Caco-2 (cell line): Measurements from ENCODE around the gene TTC13. TPM values are rescaled to one million over a fixed set of nuclear protein-coding genes. Genes with fewer than 3 reads are reported as not detected.

ENCODE experiments used
- BruUV-seq: library from RNA; stranded (reverse); fragments of 400-500 nt; replicated peaks from 2 replicates; lab custom pipeline; 2021; lab: Mats Ljungman, UMichigan
- CTCF ChIA-PET: fragments of 300-600 bp; sonication (Branson Sonifier 250); formaldehyde crosslinking; loops from one replicate; lab custom pipeline; 2022; ENCODE audit warnings: antibody characterized with exemption; lab: Charles Lee
- POLR2A ChIA-PET: fragments of 300-600 bp; sonication (Branson Sonifier 250); formaldehyde crosslinking; loops from one replicate; lab custom pipeline; 2022; ENCODE audit warnings: antibody characterized with exemption; lab: Charles Lee
- DNase-seq, 2 experiments: peaks; one replicate each; pipeline versions ENCODE4 v3.0.0 to v3.0.0-alpha.2; 2020 to 2022
- H3K27me3 ChIP-seq: replicated peaks from 2 replicates; pipeline ENCODE4 v1.6.0; 2011; ENCODE audit warnings: low read length; ENCODE audit not compliant: control insufficient read depth, insufficient read depth
- H3K36me3 ChIP-seq: 2 replicates; pipeline ENCODE4 v1.5.1; 2011; ENCODE audit warnings: low read length; ENCODE audit not compliant: control insufficient read depth, insufficient read depth
- H3K4me1 ChIP-seq: fragments of 250-450 bp; sonication (Bioruptor Pico); 2 replicates; pipeline ENCODE4 v1.5.1; 2020; ENCODE audit warnings: mild to moderate bottlenecking
- H3K4me3 ChIP-seq: 2 replicates; pipeline ENCODE4 v1.5.1; 2011; ENCODE audit warnings: low read depth, mild to moderate bottlenecking, control low read depth, low read length
- H3K9me3 ChIP-seq: fragments of 250-450 bp; sonication (Bioruptor Pico); 2 replicates; pipeline ENCODE4 v1.5.1; 2020; ENCODE audit warnings: mild to moderate bottlenecking, moderate library complexity
- H3K27ac Mint-ChIP-seq: one replicate; pipeline ENCODE4 v1.8.0; 2022; ENCODE audit warnings: mixed read lengths; ENCODE audit not compliant: unreplicated experiment
- H3K27me3 Mint-ChIP-seq: one replicate; pipeline ENCODE4 v1.8.0; 2022; ENCODE audit warnings: mixed read lengths; ENCODE audit not compliant: insufficient read depth, unreplicated experiment
- H3K36me3 Mint-ChIP-seq: one replicate; pipeline ENCODE4 v1.8.0; 2022; ENCODE audit warnings: mild to moderate bottlenecking, mixed read lengths; ENCODE audit not compliant: insufficient read depth, unreplicated experiment
- H3K4me1 Mint-ChIP-seq: one replicate; pipeline ENCODE4 v1.8.0; 2022; ENCODE audit warnings: low read depth, mixed read lengths; ENCODE audit not compliant: unreplicated experiment
- H3K4me3 Mint-ChIP-seq: one replicate; pipeline ENCODE4 v1.8.0; 2022; ENCODE audit warnings: mild to moderate bottlenecking, moderate library complexity, mixed read lengths; ENCODE audit not compliant: unreplicated experiment
- H3K9me3 Mint-ChIP-seq: one replicate; pipeline ENCODE4 v1.8.0; 2022; ENCODE audit warnings: mixed read lengths; ENCODE audit not compliant: unreplicated experiment
- CTCF ChIP-seq, 2 experiments: fragments of 200-600 bp in 1 of 2; IDR thresholded peaks; 1 replicate in 1 of 2; 2 replicates in 1 of 2; pipeline versions ENCODE4 v1.5.1 to v1.8.0; 2011 to 2022; ENCODE audit warnings: antibody characterized with exemption in 1 of 2, control low read depth in 1 of 2, inconsistent platforms in 1 of 2, low read depth in 1 of 2, low read length in 1 of 2, mild to moderate bottlenecking in 1 of 2, moderate library complexity in 1 of 2; ENCODE audit not compliant: insufficient read depth in 1 of 2, severe bottlenecking in 1 of 2, unreplicated experiment in 1 of 2
- intact Hi-C: fragments of 100-400 bp; cut with micrococcal nuclease; formaldehyde crosslinking; loops from one replicate; pipeline ENCODE4 v1.10.0; 2022; ENCODE audit not compliant: unreplicated experiment
- total RNA-seq: library from RNA; stranded (reverse); gene quantifications from 2 replicates; pipeline ENCODE4 v1.2.3, GENCODE V29; 2022

TTC13 gene
- total RNA-seq, 1 experiment from 2014 or later, result 57.6 TPM

DNA sequence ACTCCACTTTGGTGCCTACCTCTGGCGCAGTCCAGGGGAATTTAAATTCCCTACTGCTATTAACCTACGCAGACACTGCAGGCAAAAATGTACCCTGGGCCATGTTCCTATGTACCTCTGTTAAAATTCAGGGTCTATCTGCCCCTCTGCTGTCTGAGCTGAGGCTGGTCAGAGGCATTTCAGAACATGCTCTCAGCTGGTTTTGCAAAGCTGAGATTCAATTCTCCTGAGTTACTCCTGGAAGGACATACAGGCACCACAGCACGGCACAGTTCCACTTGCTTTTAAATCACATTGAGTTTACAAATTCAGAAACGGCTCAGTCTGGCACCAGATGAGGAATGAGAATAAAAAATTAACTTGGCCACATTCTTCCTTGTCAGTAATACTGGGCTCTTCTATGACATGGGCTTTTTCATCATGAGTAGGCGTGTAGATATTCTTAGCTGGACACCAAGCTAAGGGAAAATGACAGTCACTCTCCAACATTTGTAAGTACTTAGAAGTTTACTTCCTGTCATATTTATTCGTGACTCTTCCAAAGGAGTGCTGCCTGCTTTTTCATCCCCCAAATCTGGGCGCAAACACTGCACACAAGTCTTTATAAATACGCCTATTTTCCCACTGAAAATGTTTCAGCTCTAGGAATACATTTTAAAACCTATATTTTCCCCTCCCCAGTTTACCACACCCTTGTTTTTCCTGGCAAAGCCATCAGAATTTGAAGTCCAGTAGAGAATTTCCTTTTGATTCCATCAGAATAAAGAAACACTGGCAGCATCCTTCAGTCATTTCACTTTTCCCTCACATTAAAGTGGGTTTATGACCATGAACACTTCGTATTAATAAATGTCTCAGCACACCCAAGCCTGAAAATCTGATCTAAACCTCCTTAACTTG, 112.2 kb downstream of the TTC13 start:
- no peaks in the 10 kb centered on the region; the same call in 1 of the 2 replicates for H3K36me3 ChIP-seq
- DNase-seq, result no peak
- peaks cover 49% of the 10 kb centered on the region for H3K4me1 Mint-ChIP-seq
- ChIA-PET CTCF (no interaction called here), POLR2A (interaction anchor here (0.6 kb wide), 1 partner anchor 18 kb away, joined by 3 read pairs; no protein-coding TSS in a partner anchor)
- intact Hi-C loops, result loop anchor here (1.0 to 10.0 kb wide), 3 partner anchors 51 to 348 kb away; partner anchors contain the start of gene TTC13
- H3K27ac Mint-ChIP-seq, result peak overlapping the region; percentile 97
- no TSS peak for BruUV-seq
- no peaks in the 10 kb centered on the region for H3K9me3 ChIP-seq
- H3K27me3 ChIP-seq, result no peaks in the 10 kb centered on the region
- H3K36me3 Mint-ChIP-seq, result peaks cover 51% of the 10 kb centered on the region
- H3K27me3 Mint-ChIP-seq, result no peaks in the 10 kb centered on the region
- peak overlapping the region; percentile 90 for H3K4me3 ChIP-seq
- no peaks in the 10 kb centered on the region for H3K9me3 Mint-ChIP-seq
- peak overlapping the region; percentile 81 for H3K4me3 Mint-ChIP-seq
- peaks cover 43% of the 10 kb centered on the region for H3K4me1 ChIP-seq
- TF ChIP-seq CTCF (IDR thresholded peaks at IDR 0.05; ENCODE audit: insufficient read depth in 1 of 2, low read depth in 1 of 2, low read length in 1 of 2, severe bottlenecking in 1 of 2, unreplicated experiment in 1 of 2), result no peak

DNA sequence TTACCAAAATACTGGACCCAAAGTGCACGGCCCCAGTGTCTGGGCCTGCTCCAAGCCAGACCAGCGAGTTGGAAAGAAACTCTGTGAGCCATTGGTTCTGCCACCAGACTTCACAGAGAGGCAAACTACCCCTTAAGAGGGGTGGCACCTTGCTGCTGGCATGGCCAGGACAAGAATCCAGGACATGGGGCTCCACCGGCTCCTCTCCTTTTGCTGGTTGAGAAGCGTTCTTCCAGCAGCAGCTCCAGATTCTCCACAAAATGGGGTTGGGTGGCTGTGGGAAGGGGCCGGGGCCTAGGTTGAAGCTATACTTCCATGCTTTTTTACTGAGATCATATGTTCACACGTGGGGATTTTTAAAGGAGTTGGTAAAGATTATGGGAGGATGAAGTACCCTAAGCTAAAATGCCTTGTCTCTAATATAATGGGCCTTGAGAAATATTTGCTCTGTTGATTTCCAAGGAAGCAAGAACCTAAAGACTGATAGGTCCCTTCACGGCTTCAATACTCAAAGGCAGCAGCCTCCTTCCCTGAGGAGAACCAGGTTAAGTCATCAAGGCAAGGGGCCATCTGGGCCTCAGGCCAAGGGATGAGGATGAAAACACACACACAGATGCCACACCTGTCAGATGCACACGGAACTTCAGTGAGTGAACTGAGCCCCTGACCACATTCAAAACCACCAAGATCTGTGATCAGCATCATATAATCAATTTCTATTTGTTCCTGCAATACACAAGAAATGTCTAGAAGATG, 113.4 kb downstream of the TTC13 start:
- POLR2A ChIA-PET, result no interaction called here
- no peaks in the 10 kb centered on the region for H3K27me3 Mint-ChIP-seq
- H3K9me3 ChIP-seq, result no peaks in the 10 kb centered on the region
- intact Hi-C loops, result loop anchor here (10.0 kb wide), 1 partner anchor 350 kb away; no protein-coding TSS in a partner anchor
- DNase-seq, result no peak
- H3K27me3 ChIP-seq, result no peaks in the 10 kb centered on the region
- CTCF ChIA-PET, result no interaction called here
- peaks cover 46% of the 10 kb centered on the region for H3K4me1 Mint-ChIP-seq
- no peaks in the 10 kb centered on the region; the same call in 1 of the 2 replicates for H3K36me3 ChIP-seq
- no peak overlapping the region for H3K4me3 ChIP-seq
- peaks cover 61% of the 10 kb centered on the region for H3K36me3 Mint-ChIP-seq
- no peak for TF ChIP-seq CTCF (IDR thresholded peaks at IDR 0.05; ENCODE audit: insufficient read depth in 1 of 2, low read depth in 1 of 2, low read length in 1 of 2, severe bottlenecking in 1 of 2, unreplicated experiment in 1 of 2)
- peaks cover 42% of the 10 kb centered on the region for H3K4me1 ChIP-seq
- H3K27ac Mint-ChIP-seq, result no peak overlapping the region
- peak overlapping the region; percentile 81 for H3K4me3 Mint-ChIP-seq
- no TSS peak for BruUV-seq
- no peaks in the 10 kb centered on the region for H3K9me3 Mint-ChIP-seq

DNA sequence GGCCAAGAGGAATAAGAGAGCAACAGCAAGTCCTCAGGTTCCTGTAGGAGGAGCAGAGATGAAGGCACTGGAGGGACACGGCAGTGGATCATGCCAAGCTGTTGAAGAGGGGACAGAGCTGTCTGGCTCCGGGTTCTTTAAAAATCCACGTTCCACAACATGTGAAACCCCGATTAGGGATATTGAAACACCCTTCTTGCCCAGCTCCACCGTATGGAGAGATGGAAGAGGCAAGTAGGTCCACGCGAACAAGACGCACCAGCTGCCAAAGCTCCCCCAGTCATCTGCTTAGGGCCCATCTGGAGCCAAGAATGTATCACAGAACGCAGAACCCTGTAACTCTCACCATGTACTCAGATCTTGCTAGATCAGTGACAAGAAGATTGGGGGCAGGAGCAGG, 114.2 kb downstream of the TTC13 start:
- H3K4me1 Mint-ChIP-seq, result peaks cover 46% of the 10 kb centered on the region
- CTCF ChIA-PET, result interaction anchor here (1.3 to 1.5 kb wide), 2 partner anchors 66 to 115 kb away, joined by 4 to 5 read pairs; partner anchors contain the start of genes ARV1 and TTC13

More for the DNA sequence above, 114.2 kb downstream of the TTC13 start:
- Histone ChIP-seq H3K36me3 (no peaks in the 10 kb centered on the region; the same call in 1 of the 2 replicates), H3K27me3 (no peaks in the 10 kb centered on the region), H3K4me1 (peaks cover 34% of the 10 kb centered on the region), H3K4me3 (no peak overlapping the region), H3K9me3 (no peaks in the 10 kb centered on the region)
- intact Hi-C loops, result loop anchor here (10.0 kb wide), 1 partner anchor 350 kb away; no protein-coding TSS in a partner anchor
- no TSS peak for BruUV-seq
- peak overlapping the region; percentile 11 for H3K4me3 Mint-ChIP-seq
- no peaks in the 10 kb centered on the region for H3K9me3 Mint-ChIP-seq
- POLR2A ChIA-PET, result interaction anchor here (0.9 kb wide), 1 partner anchor 37 kb away, joined by 3 read pairs; no protein-coding TSS in a partner anchor
- no peak for TF ChIP-seq CTCF (IDR thresholded peaks at IDR 0.05; ENCODE audit: insufficient read depth in 1 of 2, low read depth in 1 of 2, low read length in 1 of 2, severe bottlenecking in 1 of 2, unreplicated experiment in 1 of 2)
- H3K27ac Mint-ChIP-seq, result no peak overlapping the region
- H3K27me3 Mint-ChIP-seq, result no peaks in the 10 kb centered on the region
- no peak for DNase-seq
- peaks cover 60% of the 10 kb centered on the region for H3K36me3 Mint-ChIP-seq
